PC-3 (cell line): ENCODE measurements around the gene TRMT5.

ENCODE experiments used
- CTCF ChIP-seq: fragments of 300-600 bp; sonication (generic); conservative IDR thresholded peaks from 2 replicates; pipeline ENCODE4 v1.5.1; 2017; ENCODE audit warnings: antibody characterized with exemption, low read depth, mild to moderate bottlenecking, low read length
- EZH2 ChIP-seq: fragments of 300-600 bp; sonication (generic); IDR thresholded peaks from one replicate; pipeline ENCODE4 v1.6.1; 2017; ENCODE audit warnings: antibody characterized with exemption, mild to moderate bottlenecking, low read length; ENCODE audit not compliant: unreplicated experiment
- EZH2phosphoT487 ChIP-seq: fragments of 300-600 bp; sonication (generic); IDR thresholded peaks from 2 replicates; pipeline ENCODE4 v1.6.1; 2018; ENCODE audit warnings: mild to moderate bottlenecking, antibody characterized with exemption, low read length, borderline replicate concordance

- no peak for TF ChIP-seq CTCF
- TF ChIP-seq EZH2, result no peak
- TF ChIP-seq EZH2phosphoT487, result no peak
These were observed 29.0 kb downstream of the TRMT5 start for GRCh38 chr14:60951776-60952435.
